Right ventricle myocardium inferior (tissue), 1 donor: ENCODE data around the gene IFI6. TPM values are rescaled to one million over a fixed set of nuclear protein-coding genes. Genes with fewer than 3 reads are reported as not detected.
"Not testable (repeated sequence)": the region's sequence is repeated elsewhere in the genome, so short reads cannot be mapped to it uniquely, and the experiment has no call there.

ENCODE experiments used
- ATAC-seq: fragments of 200-7000 bp; cut with Tn5 transposase; one replicate; pipeline ENCODE4 v1.9.1; 2020; ENCODE audit warnings: mild to moderate bottlenecking, moderate library complexity
- DNase-seq: peaks from one replicate; pipeline ENCODE4 v3.0.0; 2021; ENCODE audit errors: missing footprints
- intact Hi-C: fragments of 100-400 bp; cut with DNase I; formaldehyde crosslinking; loops from one replicate; pipeline ENCODE4 v1.11.0; 2022
- total RNA-seq: library from RNA; stranded (reverse); fragmentation: NEBNext Ultra II Directional; extraction: Animal tissue kit (Norgen Biotek cat#: 25700); gene quantifications from one replicate; pipeline ENCODE4 v1.2.1, GENCODE V29; 2021
- donor health status: DM: no; HTN: yes; CAD: no; lungs with severe emphysema.

The IFI6 gene
- total RNA-seq, 1 donor from 2014 or later, result 34.6 TPM

DNA sequence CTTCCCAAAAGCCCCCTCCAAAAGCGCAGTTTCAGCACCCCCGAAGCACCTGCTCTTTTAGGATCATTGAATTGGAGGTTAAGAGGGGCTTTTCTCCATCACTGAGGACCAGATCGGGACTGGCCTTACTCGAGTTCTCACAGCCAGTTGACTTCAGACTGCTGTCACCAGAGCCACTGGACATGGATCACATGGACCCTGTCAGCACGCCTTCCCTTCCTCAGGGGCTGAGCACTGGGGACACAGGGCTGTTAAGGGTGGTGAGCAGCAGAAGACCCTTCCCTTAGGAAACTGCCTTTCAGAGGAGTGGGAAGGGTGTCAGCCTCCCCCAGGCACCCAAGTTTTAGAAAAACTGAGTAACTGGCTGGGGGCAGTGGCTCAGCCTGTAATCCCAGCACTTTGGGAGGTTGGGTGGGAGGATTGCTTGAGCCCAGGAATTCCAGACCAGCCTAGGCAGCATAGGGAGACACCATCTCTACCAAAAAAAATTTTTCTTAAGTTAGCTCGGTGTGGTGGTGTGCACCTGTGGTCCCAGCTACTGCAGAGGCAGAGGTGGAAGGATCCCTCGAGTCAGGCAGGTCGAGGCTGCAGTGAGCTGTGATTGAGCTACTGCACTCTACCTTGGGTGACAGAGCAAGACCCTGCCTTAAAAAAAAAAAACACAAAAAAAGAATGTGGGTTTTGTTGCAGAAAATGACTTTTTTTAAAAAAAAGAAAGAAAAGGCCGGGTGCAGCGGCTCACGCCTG lies 36.4 kb downstream of the IFI6 start:
- ATAC-seq, result no peak
- DNase-seq, result no peak
- intact Hi-C loops, result no loop called here

GRCh38 chr1:27634985-27635367 lies 37.0 kb downstream of the IFI6 start, which contains the start of gene FGR:
Gene FGR (minus strand): TSS chr1:27635185. CDS start chr1:27623916, 11,269 bp downstream.
- DNase-seq (peak; percentile 93), ATAC-seq (peak; percentile 43)
- intact Hi-C loops, result no loop called here

- ATAC-seq (peak; percentile 58), DNase-seq (peak; percentile 85)
- intact Hi-C loops, result no loop called here
These were observed 37.6 kb downstream of the IFI6 start for GRCh38 chr1:27634177-27634984.

DNA sequence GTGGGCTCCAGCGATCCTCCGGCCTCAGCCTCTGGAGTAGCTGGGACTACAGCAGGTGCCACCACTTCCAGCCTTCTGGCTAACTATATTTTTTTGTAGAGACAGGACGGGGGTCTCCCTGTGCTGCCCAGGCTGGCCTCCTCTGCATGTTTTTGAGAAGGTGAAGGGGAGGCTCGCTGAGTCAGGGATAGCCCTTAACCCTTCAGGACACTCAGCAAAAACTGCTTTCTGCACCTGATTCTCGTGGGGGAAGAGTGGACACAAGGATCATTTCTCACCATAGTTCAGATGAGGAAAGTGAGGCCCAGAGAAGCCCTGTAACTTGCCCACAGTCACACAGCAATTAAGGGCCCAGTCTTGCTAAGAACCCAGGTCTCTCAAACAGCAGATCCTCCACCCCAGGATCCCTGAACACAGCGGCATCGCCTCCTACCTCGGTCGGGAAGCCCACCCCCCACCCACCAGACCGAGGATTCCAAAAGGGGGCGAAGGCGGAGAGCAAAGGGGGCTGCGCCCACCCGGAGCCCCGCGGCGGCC lies 38.3 kb downstream of the IFI6 start:
- ATAC-seq (no peak), DNase-seq (no peak)
- intact Hi-C loops, result loop anchor here (2.0 kb wide), 1 partner anchor 25 kb away; no protein-coding TSS in a partner anchor

DNA sequence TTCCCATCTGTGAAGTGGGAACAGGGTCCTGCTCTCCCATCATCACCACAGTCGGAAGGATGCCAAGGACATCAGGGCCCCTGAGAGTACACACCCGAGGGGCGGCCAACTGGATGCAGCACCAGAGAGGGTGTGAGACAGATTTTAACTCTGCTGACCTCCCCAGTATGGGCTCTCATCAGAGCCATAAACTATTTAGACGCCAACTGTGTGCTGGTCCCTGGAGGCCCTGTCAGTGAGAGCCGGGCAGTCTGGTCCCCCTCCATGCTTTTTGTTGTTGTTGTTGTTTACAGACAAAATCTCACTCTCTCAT lies 38.7 kb downstream of the IFI6 start:
- DNase-seq (no peak), ATAC-seq (no peak)
- intact Hi-C loops, result loop anchor here (2.0 kb wide), 1 partner anchor 26 kb away; no protein-coding TSS in a partner anchor

- intact Hi-C loops, result loop anchor here (2.0 kb wide), 1 partner anchor 26 kb away; no protein-coding TSS in a partner anchor
These were observed 39.4 kb downstream of the IFI6 start for GRCh38 chr1:27632387-27633297.

GRCh38 chr1:27630859-27631491 lies 41.0 kb downstream of the IFI6 start:
- peak; percentile 73 for DNase-seq
- intact Hi-C loops, result no loop called here
- ATAC-seq, result peak; percentile 33

More at GRCh38 chr1:27632387-27633297, 39.4 kb downstream of the IFI6 start:
- DNase-seq (no peak), ATAC-seq (no peak)

DNA sequence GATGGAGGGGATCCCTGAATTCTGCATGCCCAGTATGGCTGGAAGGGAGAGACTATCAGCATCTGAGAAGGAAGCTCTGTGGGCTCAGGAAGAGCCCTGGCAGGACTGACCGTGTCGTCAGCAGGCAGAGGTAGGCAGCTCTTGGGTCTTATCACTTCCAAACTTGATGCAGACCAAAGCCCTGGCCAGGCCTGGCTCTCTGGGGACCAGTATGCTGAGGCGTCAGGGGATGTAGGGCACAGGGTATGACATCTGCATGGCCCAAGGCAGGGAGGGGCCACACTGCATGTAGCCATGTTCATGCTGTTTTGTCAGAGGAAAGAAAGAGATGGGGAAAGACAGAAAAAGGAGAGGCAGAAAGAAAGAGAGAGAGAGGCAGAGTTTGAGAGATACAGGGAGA lies 43.3 kb downstream of the IFI6 start:
- DNase-seq (no peak), ATAC-seq (no peak)
- intact Hi-C loops, result no loop called here

- ATAC-seq, intact Hi-C loops, DNase-seq: not testable (repeated sequence)
These were observed 44.3 kb downstream of the IFI6 start for GRCh38 chr1:27627733-27628132.

GRCh38 chr1:27627061-27627460 lies 44.9 kb downstream of the IFI6 start:
- intact Hi-C loops, result no loop called here
- no peak for DNase-seq
- ATAC-seq, result no peak

- intact Hi-C loops, result no loop called here
- ATAC-seq (peak; percentile 27), DNase-seq (no peak)
These were observed 45.7 kb downstream of the IFI6 start for GRCh38 chr1:27626031-27626935.

DNA sequence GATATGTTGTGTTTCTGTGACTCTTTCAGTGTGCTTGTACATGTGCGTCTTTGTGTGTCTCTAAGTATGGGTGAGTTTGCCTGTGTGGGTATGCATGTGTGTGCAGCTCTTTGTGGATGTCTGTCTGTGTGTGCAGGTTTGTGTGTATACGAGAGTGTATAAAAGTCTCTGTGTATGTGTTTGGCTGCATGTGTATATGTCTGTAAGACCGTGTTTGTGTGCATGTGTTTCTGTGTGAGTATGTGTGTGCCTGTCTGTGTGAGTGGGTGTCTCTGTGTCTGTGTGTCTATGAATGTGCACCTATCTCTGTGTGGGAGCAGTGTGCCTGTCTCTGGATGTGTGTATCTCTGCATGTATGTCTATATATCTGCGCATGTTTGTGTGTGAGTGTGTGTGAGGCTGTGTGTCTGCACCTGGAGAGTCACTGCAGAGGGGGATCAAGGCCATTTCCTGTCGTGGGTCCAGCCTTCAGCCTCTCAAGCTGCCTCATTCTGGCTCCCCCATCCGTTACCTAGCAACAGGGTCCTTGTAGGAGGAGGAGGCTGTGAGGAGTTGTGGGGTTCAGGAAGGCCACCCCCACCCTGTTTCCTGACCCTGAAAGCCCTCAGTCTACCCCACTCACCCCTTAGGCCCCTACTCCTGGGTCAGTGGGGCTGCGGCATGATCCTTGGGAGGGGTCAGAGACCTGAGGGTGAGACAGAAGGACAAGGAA lies 47.4 kb downstream of the IFI6 start:
- intact Hi-C loops, result no loop called here
- DNase-seq (no peak), ATAC-seq (no peak)

DNA sequence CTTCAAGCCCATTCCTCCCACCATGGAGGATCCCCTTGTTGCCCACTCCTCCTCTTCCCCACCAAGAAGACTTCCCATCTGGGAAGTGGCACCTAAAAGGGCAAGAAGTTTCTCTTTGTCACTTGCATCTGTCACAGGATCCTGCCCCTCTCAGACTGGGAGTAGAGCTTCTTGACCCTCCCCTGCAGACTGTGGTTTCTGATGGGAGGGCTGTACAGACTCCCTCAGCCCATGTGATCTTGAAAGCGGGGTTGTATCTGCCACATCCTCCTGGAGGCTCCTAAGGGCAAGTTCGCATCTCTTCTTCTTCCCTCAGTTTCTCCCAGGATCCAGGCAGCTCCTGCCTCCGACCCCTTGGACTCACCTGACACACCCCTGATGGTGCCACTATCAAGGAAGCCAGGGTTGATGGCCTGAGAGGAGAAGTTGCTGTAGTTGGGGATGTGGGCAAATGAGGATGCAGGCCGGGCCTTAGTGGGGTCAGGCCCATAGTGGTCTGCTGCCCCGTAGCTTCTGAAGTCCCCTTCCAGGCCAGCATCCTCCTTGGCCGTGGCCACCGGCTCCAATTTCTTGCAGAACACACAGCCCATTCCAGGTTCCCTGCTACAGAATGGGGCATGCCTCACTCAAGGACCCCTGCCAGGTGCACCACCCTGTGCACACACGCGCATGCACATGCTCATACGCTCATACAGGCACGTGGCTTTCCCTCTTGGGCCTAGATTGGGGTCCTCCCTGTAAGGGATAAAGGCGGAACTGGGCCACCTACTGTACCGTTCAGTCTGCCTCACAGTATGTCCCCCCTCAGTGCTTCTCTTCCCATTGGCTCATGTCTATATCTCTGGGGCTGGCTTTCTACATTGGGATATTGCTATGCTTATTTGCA lies 48.4 kb downstream of the IFI6 start:
- ATAC-seq (no peak), DNase-seq (no peak)
- intact Hi-C loops, result no loop called here

GRCh38 chr1:27622828-27623227 lies 49.2 kb downstream of the IFI6 start:
- intact Hi-C loops, result no loop called here
- no peak for ATAC-seq
- DNase-seq, result no peak

GRCh38 chr1:27621051-27621920 lies 50.7 kb downstream of the IFI6 start:
- no peak for ATAC-seq
- intact Hi-C loops, result no loop called here
- no peak for DNase-seq
